ENCODE measurements around the gene GNB5.
"Not testable (repeated sequence)": the region's sequence is repeated elsewhere in the genome, so short reads cannot be mapped to it uniquely, and the experiment has no call there.

Gene GNB5

DNA sequence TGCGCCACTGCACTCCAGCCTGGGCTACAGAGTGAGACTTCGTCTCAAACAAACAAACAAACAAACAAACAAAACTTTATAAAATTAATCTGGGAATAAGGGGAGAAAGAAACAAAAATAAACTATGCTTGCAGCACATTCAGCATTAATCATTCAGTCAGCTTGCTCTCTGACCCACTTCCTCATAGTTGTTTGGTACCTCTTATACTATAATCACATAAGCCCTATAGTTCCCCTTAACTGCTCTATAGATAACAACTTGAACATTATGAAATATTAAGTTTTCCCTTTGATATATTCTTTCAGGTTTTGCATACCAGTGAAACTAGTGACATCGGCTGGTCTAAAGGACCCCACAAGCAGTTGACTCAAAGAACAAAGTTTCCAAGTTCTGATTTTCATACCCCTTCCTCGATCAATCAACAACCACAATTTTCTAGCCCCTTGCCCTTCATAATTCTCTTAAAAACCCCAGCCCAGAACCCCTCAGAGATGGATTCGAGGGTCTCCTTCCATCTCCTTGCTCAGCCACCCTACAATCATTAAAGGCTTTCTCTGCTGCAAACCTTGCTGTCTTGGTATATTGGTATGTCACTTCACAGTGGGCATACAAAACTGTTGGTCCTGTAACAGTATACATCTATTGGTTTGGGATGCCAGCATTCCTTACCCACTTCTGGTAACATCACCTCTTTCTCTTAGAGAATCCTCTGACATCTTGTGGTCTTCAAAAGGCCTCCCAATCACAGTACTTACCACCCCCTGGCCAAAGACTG lies 105.0 kb downstream of the GNB5 start:
- peak; percentile 17 for DNase-seq

DNA sequence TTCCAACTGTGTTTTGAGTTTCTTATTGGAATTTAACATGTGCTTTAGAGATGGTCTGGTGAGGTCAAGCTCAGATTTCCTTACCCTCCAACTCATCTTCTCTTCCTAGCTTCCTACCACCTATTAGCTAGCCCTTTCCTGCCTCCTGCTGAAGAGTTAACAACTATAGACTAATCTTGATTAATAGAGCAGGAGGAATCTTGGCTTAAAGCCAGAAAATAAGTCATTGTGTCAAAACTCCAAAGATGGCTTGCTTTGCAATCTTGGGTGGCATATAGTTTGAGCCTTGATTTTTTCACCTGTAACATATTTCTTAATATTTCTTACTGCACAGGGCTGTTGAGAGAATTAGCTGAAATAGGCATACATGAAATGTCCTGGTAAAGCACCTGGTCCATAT lies 105.9 kb downstream of the GNB5 start:
- no peak for DNase-seq

- DNase-seq: no peak
Observed at GRCh38 chr15:52083603-52084002, 107.6 kb downstream of the GNB5 start.

DNA sequence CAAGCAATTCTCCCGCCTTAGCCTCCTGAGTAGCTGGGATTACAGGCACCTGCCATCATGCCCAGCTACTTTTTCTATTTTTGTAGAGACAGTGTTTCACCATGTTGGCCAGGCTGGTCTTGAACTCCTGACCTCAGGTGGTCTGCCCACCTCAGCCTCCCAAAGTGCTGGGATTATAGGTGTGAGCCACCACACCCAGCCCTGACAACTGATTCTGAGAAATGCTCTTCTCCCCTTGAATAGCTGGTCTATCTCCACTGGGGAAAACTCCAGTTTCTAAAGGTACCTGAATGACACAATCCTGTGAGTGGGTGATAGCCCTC lies 108.2 kb downstream of the GNB5 start:
- not testable (repeated sequence) for DNase-seq

DNA sequence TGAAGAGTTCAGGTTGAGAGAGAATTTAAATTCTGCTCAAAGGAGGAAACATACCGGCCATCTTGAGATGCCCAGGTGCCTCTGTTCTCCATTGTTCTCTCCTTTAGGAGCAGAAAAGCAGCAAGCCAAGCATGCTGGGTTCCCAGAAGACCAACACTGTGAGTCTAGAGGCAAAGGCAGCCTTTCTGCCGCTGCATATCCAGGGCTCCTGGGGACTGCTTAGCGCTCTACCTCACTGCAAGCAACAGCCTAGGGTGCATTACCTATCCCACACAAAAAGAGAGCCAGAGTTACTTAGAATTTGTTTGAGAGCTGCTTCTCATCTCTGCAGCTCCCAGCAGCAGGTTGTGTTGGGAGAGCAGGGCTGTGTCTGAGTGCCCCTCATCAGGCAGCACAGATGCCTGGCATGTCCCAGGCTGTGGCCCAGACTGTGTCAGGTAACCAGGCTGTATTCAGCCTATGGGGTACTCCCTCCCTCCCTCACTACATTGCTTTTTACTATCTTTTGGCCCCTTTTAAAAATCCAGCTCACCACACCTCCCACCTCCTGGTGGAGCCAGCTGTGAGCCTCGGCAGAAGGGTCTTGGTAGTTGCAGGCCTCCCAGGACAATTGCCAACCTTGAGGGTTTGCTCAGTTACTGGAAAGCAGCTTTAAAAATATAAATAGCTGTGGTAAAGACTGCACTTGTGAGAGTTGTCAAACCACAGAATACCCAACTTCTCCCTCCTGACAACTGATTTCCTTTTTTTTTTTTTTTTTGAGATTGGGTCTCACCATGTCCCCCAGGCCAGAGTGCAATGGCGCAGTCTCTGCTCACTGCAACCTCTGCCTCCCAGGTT lies 108.8 kb downstream of the GNB5 start:
- peak; percentile 55 for DNase-seq

DNA sequence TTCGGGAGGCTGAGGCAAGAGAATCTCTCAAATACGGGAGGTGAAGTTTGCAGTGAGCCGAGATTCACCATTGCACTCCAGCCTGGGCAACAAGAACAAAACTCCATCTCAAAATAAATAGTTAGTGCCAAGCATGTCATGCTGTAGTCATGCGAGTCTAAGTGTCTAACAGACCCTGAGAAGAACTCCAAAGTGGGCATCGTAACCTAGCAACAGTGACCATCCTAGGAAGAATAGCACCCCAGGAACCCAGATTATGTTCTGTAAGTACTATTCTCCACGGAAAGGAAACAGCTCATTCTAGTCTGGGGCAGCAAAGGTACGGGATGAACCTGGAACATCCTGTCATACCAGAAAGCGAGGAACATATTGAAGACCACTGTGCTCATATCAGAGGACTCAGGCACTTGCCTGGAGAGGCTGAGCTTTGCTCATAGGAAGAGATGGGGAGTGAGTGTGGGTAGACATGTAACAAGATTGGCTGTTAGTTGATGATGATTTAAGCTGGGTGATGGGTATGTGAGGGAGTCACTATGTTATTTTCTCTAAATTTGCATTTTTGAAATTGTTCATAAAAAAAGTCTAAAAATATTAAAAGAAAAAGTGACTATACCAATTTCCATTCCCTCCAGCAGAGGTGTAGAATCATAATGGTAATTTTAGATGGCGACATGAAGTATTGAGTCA lies 110.3 kb downstream of the GNB5 start:
- no peak for DNase-seq

DNA sequence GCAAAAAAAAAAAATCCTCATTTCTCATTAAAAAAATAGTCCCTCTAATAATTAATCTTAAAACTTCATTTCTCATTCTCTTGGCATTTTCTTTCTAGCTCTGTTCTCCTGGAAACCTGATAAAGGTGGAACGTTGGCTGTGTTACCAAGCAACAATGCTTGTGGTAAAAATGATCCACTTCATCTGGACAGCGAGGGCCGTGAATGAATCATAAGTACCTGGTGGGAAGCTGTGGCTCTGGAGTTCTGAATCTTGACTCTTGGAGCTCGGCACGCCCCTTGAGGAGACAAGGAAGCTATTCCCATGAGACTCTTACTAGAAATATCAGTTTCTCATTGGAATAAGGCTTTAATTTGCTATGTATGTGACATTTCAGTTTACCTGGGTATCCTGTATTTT lies 111.2 kb downstream of the GNB5 start:
- no peak for DNase-seq

GRCh38 chr15:52078876-52079700 lies 112.1 kb downstream of the GNB5 start:
- no peak for DNase-seq

GRCh38 chr15:52078197-52078875 lies 112.9 kb downstream of the GNB5 start:
- no peak for DNase-seq

DNA sequence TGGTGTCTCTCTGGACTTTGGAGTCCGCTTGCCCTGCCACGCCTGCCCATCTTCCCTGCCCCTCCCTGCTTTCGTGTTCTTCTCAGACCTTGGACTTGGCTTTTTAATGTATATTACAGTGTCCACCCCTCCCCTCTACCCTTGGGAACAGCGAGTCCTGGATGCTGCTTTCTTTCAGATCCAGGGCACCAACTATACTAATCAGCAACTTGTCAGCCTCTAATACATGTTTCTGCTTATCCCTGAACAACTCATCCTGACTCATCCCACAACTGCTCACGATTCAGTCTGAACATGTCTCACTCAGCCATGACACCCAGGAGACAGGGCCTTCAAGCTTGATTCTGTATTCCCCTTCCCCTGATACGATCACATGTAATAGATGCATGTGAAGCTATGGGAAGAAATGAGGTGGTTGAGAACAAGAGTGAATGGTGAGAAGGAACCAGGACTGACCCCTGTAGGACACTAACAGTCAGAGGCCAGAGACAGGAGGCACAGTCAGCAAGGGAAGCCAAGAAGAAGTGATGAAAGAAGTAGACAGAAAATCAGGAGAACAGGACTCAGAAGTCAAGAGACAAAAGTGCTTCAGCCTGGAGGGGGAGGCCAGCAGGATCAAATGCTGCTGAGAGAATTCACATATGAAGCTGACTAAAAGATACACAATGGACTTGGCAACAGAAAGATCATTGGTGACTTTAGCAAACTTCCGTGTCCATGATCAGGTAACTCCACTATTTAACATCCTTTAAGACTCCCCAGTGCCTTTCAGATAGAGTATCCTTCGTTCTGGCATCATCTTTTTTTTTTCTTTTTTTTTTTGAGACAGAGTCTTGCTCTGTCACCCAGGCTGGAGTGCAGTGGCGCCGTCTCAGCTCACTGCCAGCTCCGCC lies 114.1 kb downstream of the GNB5 start:
- DNase-seq: no peak

GRCh38 chr15:52071570-52071969 lies 119.6 kb downstream of the GNB5 start:
- no peak for DNase-seq

DNA sequence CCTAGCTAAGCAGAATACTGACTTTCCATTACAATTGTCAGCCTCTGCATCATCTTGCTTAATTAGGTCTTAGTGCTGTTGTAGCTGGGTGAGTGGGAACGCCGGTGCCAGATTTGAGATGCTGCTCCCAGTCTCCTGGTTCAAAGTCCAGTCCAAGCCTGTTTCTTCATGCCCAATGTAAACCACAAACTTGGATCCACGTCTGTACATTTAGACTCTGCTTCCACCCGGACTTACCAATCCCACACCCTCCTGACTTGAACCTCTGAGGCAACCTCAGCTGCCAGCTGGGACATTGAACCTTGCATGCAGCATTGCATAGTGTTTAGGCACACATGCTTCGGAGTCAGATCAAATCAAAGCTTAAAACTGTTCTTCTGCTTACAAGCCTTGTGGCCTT lies 121.6 kb downstream of the GNB5 start:
- DNase-seq: no peak

- DNase-seq: no peak
Observed at GRCh38 chr15:52068004-52068615, 123.1 kb downstream of the GNB5 start.

- DNase-seq: no peak
Observed at GRCh38 chr15:52067545-52067926, 123.7 kb downstream of the GNB5 start.

DNA sequence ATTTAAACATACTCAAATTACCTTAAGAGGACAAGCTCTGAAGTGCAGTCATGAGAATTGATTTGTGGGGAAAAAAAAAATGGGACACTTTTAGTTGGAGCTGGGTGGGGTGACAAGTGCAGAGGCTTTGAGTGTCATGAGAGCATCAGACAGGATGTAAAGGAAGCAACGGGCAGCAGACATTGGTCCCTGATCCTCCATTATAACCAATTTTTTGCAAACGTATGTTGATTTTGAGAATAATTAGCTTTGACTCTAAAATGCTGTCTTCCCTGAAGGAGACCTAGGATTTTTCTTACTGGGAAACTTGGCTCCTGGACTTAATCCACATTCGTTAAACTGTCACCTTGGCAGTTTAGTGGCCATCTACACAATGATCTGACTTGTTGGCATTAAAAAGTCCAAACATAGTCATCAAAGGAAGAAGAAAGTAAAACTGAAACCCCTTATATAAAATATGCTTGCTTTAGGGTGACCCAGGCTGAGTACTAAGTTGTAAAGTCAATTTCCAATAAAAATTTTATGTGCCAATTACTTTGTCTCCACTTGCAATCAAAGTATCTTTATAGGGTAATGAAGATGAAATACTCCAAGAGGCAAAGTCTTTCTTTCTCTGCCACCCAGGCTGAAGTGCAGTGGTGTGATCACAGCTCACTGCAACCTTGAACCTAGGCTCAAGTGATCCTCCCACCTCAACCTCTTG lies 124.2 kb downstream of the GNB5 start:
- DNase-seq: no peak

All from SIG-M5 (cell line).